Islet precursor cell (in vitro differentiated cells): ENCODE results near the gene NR1I3.
"Not testable (repeated sequence)": the region's sequence is repeated elsewhere in the genome, so short reads cannot be mapped to it uniquely, and the experiment has no call there.

ENCODE experiments used
- DNase-seq: peaks from one replicate; pipeline ENCODE4 v3.0.0-alpha.2; 2018

The NR1I3 gene

DNA sequence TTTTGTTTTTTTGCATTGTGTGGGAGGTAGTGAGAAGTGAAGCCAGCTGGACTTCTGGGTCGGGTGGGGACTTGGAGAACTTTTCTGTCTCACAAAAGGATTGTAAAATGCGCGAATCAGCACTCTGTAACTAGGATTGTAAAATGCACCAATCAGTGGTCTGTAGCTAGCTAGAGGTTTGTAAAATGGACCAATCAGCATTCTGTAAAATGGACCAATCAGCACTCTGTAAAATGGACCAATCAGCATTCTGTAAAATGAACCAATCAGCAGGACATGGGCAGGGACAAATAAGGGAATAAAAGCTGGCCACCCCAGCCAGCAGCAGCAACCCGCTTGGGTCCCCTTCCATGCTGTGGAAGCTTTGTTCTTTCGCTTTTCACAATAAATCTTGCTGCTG is 12.1 kb upstream of the NR1I3 start:
- not testable (repeated sequence) for DNase-seq

DNA sequence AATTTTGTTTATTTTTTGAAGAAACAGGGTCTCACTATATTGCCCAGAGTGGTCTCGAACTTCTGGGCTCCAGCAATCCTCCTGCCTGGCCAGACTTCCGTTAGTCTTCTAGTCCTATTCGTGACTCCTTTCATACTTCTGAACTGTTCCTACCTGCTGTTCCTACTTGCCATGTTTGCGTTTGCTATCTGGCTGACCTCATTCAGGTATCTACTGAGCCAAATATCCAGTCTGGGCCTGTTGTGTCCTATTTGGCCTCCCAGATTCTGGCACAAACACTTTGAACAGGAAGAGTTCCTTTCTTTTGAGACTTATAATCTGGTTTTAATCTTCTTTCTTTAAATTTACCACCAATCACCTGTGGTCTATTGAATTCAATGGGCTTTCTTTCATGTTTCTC is 6.9 kb upstream of the NR1I3 start:
- DNase-seq: no peak

DNA sequence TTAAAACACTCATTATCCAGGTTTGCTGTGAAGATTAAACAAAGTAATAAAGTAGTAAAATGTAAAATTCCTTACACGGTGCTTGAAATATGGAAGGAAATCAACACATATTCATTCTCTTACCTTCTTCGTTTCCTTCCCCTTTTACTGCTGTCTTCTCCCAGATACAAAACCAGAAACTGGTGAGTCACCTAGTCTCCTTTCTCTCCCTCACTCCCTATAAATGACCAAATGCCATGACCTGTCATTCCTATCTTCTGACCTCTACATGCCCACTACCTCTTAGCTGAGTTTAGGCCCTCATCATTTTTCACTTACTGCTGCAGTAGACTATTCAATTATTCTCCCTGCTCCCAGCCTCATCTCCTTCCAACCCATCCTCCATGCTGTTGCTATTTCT is 4.3 kb upstream of the NR1I3 start:
- no peak for DNase-seq

DNA sequence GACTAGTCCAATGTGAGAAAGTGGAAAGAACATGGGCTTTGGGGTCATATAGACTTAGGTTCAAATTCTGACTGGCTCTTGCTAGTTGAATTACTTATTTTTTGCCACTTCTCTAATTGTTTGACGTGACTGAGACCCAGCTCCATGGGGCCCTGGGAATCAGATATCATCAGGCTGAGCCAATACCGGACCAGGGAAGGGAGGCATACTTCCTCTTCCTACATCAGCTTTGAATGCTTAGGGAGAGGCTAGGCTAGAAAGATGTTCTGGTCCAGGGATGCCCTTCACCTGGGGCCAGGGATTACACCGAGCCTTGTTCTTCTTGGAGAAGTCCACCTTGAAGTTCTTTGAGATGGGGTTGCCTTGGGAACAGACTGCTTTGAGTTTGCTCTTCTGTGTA is 3.7 kb upstream of the NR1I3 start:
- no peak for DNase-seq

DNA sequence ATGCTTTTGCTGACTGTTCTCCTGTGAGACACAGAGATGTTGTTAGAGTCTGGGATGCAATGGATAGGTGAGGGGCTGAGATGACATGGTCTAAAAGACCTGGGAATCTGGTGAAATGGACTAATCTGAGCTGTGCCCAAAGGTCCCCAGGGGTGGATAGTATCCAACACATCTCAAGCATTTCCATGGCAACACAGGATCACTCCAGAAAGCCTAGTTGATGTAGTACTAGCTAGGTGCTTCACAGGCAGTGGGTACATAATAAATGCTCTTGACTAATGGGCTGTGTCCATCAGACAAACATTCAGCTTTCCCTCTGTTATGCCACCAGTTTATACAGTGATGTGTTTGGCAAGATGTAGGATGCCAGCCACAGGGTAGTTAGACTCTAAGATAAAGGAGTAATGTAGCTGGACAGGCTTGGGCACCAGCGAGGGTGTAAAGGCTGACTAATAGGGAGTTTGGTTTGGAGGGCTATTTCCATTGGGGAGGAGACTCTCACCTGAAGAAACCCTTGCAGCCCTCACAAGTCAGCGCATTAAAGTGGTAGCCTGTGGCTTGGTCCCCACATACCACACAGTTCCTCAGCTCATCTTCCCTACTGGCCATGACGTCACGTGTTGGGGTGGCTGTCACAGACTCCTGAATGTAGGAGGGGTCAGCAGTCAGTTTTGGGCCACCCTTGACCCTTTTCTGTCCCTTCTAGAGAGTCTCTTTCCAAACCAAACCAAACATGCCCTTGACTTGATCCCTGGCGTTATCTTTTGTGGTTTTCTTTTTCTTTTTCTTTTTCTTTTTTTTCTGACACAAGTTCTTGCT is 1.8 kb downstream of the NR1I3 start:
- no peak for DNase-seq

DNA sequence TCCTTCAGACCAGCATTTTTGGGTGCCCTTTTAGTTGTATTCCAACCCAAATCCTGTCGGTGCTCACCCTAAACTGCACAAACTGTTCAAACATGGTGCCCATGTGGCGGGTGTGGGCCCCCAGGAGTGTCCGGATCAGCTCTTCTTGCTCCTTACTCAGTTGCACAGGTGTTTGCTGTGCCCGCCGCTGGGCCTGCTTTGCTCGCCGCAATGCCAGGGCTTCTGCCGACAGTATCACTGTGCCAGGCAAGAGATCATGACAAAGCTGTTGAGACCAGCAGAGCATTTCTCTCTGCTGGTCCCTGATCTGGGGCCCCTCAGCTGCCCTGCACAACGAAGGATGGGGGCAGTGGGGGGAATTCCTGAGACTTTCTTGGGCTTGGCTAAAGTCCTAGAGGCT is 4.9 kb downstream of the NR1I3 start:
- DNase-seq: no peak

DNA sequence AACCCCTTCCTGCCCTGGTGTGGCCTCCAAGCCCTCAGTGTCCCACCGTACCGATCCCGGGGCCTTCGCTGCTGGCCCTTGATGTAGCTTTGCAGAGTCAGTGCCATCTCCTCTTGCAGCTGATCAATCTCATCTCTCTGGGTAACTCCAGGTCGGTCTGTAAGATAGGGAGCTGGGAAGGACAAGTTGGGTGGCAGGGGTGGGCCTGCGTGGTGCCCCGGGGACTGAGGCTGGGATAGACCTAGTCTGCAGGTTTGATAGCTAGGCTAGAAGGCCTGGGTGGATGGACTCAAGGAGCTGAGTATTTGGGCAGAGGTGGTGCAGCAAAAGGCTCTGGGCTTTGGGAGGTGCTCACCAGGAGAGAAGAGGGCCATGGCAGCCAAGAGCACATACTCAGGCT is 7.2 kb downstream of the NR1I3 start:
- no peak for DNase-seq

DNA sequence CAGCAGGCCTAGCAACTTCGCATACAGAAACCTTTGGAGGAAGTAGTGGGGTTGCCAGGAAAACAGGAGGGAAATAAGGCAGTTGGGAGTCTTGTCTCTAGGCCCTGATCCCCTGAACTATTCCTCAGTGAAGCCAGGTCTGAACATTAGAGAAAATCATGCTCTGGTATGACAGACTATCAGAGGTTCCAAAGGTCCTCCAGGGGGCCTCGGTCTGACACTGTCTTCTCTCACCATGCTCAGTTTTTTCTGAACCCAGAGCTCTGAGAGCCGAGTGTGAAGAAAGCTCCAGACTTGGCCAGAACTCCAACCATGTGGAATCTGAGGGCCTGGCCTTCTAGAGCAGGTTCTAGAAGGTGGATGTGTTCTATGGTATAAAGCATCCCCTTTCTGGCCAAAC is 8.1 kb downstream of the NR1I3 start:
- no peak for DNase-seq

DNA sequence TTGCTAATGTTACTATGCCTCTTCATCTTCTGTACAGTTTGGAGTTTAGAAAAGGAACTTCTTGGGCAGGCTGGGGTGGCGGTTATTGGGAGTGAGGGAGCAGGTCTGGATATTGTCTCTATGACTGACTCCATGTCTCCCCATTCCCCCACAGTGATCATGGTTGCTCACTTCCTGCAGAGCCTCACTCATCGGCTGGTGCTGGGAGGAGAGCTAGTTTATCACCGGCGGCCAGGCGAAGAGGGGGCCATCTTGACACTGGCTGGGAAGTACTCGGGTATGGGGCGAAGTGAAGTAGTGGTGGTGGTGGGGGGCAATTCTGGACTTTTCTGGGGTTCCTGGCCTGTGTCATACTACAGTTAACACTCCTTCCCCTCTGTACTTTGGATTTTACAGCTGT is 10.0 kb downstream of the NR1I3 start:
- DNase-seq: no peak

DNA sequence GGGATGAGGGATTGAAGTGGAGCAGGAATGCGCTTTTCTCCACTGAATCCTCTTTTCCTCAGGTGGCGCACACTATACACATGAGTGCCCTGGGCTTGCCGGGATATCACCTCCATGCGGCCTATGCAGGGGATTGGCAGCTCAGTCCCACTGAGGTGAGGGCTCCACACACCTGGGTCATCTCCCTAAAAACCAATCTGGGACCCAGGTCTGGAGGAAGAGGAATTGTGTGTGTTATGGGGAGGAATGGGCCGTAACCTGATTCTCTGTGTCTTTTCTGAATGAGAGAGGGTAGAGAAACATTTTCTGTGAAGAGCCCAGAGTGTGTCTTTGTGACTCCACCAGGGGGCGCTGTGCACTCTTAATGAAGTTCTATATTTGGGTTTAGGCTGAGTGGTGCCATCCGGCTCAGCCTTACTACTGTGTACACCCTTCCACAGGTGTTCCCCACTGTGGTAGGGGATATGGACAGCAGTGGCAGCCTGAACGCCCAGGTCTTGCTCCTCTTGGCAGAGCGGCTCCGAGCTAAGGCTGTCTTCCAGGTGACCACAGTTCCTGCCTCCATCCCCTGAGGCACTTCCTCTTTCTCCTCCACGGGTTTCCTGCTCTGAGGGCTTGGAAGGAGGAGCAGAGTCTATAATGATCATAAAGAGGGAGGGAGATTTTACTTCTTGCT is 10.7 kb downstream of the NR1I3 start:
- peak; percentile 83 for DNase-seq

DNA sequence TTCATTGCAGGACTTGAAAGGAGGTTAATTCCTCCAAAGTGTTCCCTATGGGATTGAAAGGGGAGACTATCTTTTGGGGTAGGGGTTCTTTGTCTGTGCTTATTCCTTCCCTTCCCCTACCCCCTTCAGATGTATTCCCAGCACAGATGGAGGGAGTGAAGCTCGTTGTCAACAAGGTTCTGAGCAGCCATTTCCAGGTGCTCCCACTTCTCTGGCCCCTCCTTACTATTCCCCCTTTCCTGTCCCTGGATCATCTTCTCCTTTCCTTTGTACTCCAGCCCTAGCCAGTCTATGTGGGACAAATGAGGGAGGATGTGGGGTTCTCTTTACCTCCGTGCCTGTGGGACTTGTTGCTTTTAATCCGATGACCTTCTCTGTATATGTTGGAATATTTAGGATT is 11.2 kb downstream of the NR1I3 start:
- no peak for DNase-seq

DNA sequence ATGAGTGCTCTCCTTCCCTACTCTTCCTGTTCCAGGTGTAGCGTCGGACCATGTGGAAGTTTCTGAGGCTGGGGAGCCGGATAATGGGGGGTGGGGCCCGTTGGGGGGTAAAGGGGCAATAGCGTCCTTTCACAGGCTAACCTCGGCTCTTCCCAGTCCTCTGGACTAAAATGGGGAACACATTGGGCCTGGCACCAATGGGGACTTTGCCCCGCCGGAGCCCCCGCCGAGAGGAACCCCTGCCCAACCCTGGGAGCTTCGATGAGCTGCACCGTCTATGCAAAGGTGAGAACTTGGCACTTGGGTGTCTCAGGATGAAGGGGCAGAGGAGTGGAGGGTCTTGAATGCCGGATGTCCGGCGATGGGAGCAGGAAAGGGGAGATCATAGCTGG is 11.7 kb downstream of the NR1I3 start:
- no peak for DNase-seq

DNA sequence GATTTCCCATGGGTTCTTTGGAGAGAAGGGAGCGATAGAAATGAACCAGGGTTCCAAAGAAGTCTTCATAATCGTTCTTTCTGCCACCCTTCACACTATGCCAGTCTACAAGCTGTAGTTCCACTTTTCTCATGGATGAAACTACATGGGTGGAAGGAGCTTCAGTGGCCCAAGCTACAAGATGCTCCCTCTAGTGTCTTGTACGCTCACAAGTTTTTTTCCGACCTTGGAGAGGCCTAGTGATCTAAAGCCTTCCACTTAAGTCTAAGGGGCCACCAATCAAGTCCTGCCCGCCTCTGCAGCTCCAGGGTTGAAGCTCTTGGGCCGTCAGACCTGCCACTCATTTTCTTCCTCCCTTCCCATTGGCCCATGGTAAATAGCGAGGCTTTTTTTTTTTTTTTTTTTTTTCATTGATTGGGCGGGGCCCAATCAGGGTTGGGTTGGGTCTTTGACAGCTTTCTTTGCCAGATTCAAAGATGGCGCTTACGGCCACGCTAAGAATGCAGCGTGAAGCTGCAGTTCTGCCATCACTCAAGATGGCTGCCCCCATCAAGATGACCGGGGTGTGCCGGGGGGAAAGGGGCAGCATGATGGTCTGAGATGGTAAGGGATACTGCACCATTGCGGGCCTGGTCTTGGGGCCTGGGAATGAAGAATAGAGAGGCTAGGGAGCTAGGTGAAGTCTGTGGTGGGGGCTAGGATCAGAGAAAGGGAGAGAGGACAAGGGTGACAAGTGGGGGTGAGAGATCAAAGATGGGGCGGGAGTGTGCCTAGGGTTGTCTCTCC is 12.3 kb downstream of the NR1I3 start, which contains the start of gene TOMM40L:
Gene TOMM40L, plus strand, starts transcription at position 527 of the 786 bp plus-strand sequence. CDS start 430 bp downstream, outside the sequence.
- peak; percentile 98 for DNase-seq

DNA sequence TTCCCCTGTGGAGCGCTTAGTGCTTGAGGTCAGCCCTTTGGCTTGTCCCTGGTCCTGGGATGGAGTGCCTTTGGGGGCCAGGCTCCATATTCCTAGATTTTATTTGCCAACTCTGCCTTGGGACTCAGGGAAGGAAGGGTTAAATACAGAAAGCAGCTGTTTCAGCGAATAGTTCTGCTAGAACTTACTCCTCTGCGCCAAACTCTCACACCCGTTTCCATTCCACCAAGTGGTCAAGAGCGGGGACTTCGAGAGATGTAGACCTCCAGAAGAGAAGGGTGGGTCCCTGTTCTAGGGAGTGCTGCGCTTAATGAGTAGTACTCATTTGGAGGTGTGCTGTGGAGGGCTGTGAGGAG is 12.8 kb downstream of the NR1I3 start:
- no peak for DNase-seq

DNA sequence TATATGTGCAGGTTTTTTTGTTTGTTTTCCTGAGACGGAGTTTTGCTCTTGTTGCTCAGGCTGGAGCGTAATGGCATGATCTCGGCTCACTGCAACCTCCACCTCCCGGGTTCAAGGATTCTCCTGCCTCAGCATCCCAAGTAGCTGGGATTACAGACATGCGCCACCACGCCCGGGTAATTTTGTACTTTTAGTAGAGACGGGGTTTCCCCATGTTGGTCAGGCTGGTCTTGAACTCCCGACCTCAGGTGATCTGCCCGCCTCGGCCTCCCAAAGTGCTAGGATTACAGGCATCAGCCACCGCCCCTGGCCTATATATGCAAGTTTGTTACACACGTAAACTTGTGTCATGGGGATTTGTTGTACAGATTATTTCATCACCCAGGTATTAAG is 13.3 kb downstream of the NR1I3 start:
- DNase-seq: not testable (repeated sequence)

DNA sequence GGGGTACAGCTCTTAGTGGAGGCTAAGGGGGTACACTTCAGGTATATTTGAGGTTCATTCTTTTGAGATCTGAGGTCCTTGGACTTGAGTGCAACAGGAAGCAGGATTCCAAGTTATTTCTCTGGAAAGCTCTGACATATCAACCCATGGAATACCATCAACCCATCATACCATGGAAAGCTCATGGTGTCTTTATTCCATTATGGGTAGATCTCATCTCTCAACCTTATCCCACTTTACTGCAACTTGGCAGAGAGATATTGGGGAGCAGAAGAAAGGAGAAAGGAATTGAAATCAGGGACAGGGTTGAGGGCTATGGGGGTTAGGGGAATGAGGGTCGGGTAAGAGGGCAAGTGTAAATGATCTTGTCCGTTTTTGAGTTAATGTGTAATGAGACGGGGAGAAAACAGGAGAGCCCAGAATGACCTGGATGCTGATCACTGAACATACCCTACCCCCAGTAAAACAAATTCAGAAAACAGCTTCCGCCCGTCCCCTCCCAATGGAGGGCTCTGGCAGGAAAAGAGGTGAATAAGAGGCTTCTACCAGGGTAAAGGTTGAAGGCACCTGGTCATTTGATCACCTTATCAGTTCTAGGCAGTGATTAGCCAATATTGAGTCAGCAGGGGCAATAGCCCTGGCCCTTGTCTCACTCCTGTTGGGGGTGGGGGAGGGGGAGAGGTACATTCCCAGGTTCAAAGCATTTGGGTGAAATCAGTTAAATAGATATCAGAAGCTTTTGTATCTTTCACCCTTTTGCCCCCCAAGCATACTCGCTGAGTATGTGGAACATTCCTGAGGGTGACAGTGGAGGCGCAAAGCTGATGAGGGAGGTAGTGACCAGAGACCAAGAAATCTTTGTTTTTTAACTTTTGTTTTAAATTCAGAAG is 14.0 kb downstream of the NR1I3 start:
- DNase-seq: no peak

DNA sequence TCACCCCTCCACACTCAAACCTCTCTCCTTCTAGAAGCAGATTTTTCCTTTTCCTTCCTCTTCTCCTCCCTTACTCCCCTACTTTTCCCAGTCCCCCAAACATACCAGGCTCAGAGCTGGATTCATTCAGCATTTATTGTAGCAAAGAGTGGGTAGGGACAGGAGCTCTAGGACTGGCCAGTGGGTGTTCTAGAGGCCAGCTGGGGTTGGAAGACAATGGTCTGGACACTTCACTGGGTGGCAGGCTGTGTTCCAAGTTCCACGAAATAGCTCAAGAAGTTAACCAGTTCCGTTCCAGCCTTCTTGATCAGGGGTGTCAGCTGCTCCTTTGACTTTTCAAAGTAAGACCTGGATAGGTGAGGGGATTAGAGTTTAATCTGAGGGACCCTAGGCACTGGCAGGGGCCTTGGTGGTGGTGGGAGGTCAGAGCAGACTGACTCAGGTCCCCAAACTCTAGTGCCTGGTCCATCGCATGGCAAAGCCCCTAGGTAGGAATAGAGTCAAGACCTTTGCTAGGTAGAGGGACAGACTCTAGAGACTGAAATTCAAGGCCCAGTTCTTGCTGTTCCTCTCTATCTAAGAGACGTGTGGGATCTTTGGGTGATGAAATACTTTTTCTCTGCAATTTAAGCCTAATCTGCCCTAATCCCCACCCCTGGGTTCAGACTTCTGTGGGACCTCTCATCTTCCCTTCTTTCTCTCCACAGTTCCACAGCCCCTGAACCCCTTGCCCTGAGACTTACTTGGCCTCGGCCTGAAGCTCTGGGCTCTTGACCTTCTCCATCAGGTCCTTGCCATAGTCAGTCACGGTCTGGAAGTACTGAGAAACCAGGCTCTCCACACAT is 15.6 kb downstream of the NR1I3 start:
- DNase-seq: no peak

DNA sequence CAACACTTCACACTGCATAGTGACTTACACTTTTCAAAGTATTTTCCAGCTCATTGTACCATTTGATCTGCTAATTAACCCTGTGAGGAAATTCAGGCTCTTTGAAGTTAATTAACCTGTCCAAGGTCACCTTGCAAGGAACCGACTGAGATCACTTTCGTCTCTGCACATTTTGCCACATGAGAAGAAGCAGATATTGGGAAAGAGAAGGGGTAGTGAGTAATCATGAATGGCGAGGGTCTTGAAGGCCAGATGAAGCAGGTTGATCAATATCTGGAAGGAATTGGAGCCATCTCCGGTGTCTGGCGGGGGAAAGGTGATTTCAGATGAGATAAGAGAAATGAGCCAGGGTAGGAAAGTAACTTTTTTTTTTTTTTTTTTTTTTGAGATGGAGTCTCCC is 18.0 kb downstream of the NR1I3 start:
- peak; percentile 49 for DNase-seq

DNA sequence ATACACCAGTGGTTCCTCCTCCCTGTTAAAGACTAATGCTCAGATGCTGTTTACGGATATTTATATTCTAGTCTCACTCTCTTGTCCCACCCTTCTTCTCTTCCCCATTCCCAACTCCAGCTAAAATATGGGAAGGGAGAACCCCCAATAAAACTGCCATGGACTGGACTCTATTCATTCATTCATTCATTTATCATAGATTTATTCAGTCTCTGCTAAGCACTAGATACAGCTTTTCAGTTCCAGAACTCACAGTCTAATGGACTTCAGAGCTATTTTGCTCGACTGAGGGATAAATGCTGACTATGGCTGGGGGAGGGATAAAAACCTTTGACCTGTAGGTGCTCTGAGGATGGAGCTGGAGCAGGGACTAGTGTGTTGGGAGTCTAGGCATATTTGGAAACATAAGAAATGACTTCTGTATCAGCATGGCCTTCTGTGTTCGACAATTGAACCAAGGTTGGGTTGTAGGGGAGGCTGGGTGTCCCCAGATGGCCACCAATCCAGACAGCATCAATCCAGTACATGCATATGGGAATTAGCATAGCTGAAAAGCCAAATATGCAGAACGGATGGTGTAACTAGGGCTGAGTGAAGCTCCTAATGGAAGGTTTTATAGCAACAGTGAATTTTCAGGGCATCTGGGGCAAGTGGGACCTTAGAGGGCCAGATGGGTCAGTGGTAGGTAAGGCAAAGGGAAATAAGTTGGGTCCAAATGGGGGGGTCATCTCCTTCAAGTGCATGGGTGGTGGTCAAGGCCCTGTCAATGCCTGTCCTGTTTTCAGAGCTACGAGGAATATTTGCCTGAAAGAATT is 18.7 kb downstream of the NR1I3 start:
- DNase-seq: peak; percentile 32

DNA sequence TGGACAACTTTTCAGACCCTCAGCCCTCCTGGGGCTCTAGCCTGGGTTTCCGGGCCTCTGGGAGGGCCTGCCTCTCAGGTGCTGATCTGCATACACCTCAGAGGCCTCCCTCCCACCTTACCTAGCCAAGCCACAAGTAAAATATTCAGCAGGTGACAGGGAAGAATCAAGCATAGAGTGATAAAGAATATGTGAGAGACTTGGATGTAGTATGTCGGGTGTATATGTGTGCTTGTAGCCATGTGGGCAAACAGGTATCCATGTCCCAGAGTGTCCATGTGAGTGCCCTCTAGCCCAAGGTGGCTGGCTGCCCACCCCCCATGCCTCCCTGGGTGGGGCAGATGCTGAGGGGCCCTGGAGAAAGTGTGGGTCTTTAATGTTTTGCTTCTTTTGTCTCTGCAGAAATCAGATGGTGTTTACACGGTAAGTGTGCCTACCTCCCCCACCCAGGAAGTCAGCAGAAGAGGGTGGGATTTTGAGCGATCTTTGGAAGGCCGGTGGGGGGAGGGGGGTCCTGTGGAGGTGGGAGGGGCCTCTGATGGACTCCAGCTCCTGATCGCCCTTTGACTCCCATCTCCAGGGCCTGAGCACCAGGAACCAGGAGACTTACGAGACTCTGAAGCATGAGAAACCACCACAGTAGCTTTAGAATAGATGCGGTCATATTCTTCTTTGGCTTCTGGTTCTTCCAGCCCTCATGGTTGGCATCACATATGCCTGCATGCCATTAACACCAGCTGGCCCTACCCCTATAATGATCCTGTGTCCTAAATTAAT is 19.5 kb downstream of the NR1I3 start:
- DNase-seq: no peak
